ENCODE data around the gene ZC3HAV1. TPM values are rescaled to one million over a fixed set of nuclear protein-coding genes. Genes with fewer than 3 reads are reported as not detected.

Gene ZC3HAV1
- total and polyA plus RNA-seq, 9 of the 15 experiments (the other 6 are each of a cell fraction or from before 2014, with no cell fraction given), result 11.9 to 40.5 (median 23.9) TPM

GRCh38 chr7:139016931-139017511 lies 92.5 kb downstream of the ZC3HAV1 start:
- ChIA-PET CTCF (ENCODE audit: low intra/inter-chr PET ratio) (interaction anchor here (1.1 to 4.6 kb wide), 3 partner anchors 58 to 553 kb away, joined by 3 to 51 read pairs (median 13); no protein-coding TSS in a partner anchor), POLR2A (interaction anchor here (0.6 to 1.3 kb wide), 3 partner anchors 12 to 323 kb away, joined by 3 to 6 read pairs (median 4); no protein-coding TSS in a partner anchor)
- Histone ChIP-seq H3K27ac (ENCODE audit: extremely low read depth, low read depth, low read length) (no peak overlapping the region), H3K36me3 (ENCODE audit: control insufficient read depth, insufficient read depth, low read length) (no peaks in the 10 kb centered on the region), H4K20me1 (replicated peaks; ENCODE audit: control insufficient read depth, insufficient read depth, low read length) (no peaks in the 10 kb centered on the region; the same call in 1 of the 2 replicates), H3K4me1 (replicated peaks in 1 of 2; ENCODE audit: control insufficient read depth in 2 of 2, insufficient read depth in 2 of 2, low read length in 2 of 2) (no peaks in the 10 kb centered on the region), H2AFZ (ENCODE audit: low read depth, low read length) (no peak overlapping the region), H3K27me3 (ENCODE audit: control insufficient read depth in 2 of 2, insufficient read depth in 2 of 2, low read length in 2 of 2) (peaks cover 25 to 27% of the 10 kb centered on the region in 2 experiments), H3K9ac (ENCODE audit: insufficient read depth in 1 of 2, low read depth in 2 of 2, low read length in 2 of 2) (no peak overlapping the region), H3K4me2 (ENCODE audit: insufficient read depth, low read length) (no peak overlapping the region), H3K9me3 (replicated peaks; ENCODE audit: control insufficient read depth, insufficient read depth, low read depth, low read length) (no peaks in the 10 kb centered on the region), H3K9me1 (ENCODE audit: control insufficient read depth, insufficient read depth, low read length) (no peaks in the 10 kb centered on the region), H3K4me3 (no peak overlapping the region), H3K79me2 (ENCODE audit: control insufficient read depth, insufficient read depth, low read length) (no peaks in the 10 kb centered on the region)
- intact Hi-C loops (cut with micrococcal nuclease), result loop anchor here (1.0 to 10.0 kb wide), 6 partner anchors 28 to 325 kb away; partner anchors contain the start of gene FMC1
- in situ Hi-C loops (cut with MboI), result no loop called here
- FAIRE-seq (peak; percentile 92), ATAC-seq (peak; percentile 97), DNase-seq (ENCODE audit: extremely low read depth in 1 of 4, low spot score in 3 of 4) (peak; percentile 81 to 87 (median 84))
- BruUV-seq (replicated peaks), result no TSS peak
- 15% methylated on average over 7 of the region's 7 CpGs for WGBS (ENCODE audit: insufficient coverage, low coverage, missing lambda C conversion rate)
- peak; percentile 29 to 61; a peak in 3 of 4 replicates for TF ChIP-seq FOXK2 (conservative IDR thresholded peaks at IDR 0.05 in 1 of 2, IDR thresholded peaks at IDR 0.05 in 1 of 2; ENCODE audit: low read depth in 2 of 2)
- TF ChIP-seq NR0B1 (IDR thresholded peaks at IDR 0.05; ENCODE audit: partially characterized antibody), result no peak
- 0 out of 2 replicates have a peak, but pooled peaks have one; percentile 37 for TF ChIP-seq CC2D1A (IDR thresholded peaks at IDR 0.05)
- 0 out of 2 replicates have a peak, but pooled peaks have one; percentile 15 for TF ChIP-seq RREB1 (CRISPR knock-in tag; IDR thresholded peaks at IDR 0.05)
- TF ChIP-seq SMAD2 (IDR thresholded peaks at IDR 0.05; ENCODE audit: low read depth, low read length), result no peak
- peak in 1 of 3 experiments; percentile 21 for TF ChIP-seq YY1 (IDR thresholded peaks at IDR 0.05; ENCODE audit: borderline replicate concordance in 1 of 3, control insufficient read depth in 1 of 3, extremely low read depth in 1 of 3, insufficient read depth in 3 of 3, insufficient read length in 1 of 3, insufficient replicate concordance in 2 of 3, low read depth in 1 of 3, low read length in 2 of 3)
- TF ChIP-seq CREM (IDR thresholded peaks at IDR 0.05; ENCODE audit: low read depth), result 0 out of 2 replicates have a peak, but pooled peaks have one; percentile 39
- TF ChIP-seq RB1 (IDR thresholded peaks at IDR 0.05; ENCODE audit: low read depth), result peak; percentile 62; the same call in 1 of the 2 replicates
- peak; percentile 42; the same call in 1 of the 2 replicates for TF ChIP-seq ATF4 (CRISPR knock-in tag; IDR thresholded peaks at IDR 0.05)
- TF ChIP-seq SMAD3 (CRISPR knock-in tag; conservative IDR thresholded peaks at IDR 0.05), result 0 out of 2 replicates have a peak, but pooled peaks have one; percentile 64
- peak; percentile 50; the same call in 1 of the 2 replicates for TF ChIP-seq ZNF354B (CRISPR knock-in tag; IDR thresholded peaks at IDR 0.05)
- TF ChIP-seq SMC3 (conservative IDR thresholded peaks at IDR 0.05; ENCODE audit: insufficient read depth, low read depth, low read length), result peak; percentile 97

Data from K562 (cell line).